GM12865 (cell line): Measurements from ENCODE around the gene GALR3.
A peak's percentile ranks its signal among the peaks of the same experiment; 100 is the strongest.
"Not testable (repeated sequence)": the region's sequence is repeated elsewhere in the genome, so short reads cannot be mapped to it uniquely, and the experiment has no call there.

Source experiments
- DNase-seq: peaks from one replicate; pipeline ENCODE4 v3.0.0; 2010; ENCODE audit warnings: low read depth
- H3K4me3 ChIP-seq: 2 replicates; pipeline ENCODE4 v1.5.1; 2011; ENCODE audit warnings: mild to moderate bottlenecking, low read depth, low read length, control low read depth
- TF ChIP-seq, protein P1 (sequence below): IDR thresholded peaks from 2 replicates; pipeline ENCODE4 v1.5.1; 2011; ENCODE audit warnings: low read length, control low read depth, low read depth, inconsistent platforms; ENCODE audit not compliant: insufficient read depth; ENCODE audit errors: missing control alignments

GALR3 gene

DNA sequence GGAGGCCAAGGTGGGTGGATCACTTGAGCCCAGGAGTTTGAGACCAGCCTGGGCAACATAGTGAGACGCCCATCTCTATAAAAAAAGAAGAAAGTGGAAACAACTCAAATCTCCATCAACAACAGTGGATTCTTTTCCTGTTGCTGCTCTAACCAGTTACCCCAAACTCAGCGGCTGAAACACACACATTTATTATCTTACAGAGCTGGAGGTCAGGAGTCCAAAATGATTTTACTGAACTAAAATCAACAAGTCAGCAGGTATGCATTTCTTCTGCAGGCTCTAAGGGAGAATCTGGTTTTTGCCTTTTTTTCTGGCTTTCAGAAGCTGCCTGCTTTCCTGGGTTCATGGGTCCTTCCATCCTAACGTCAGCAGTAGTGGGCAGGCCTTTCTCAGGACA, 27.1 kb upstream of the GALR3 start:
- TF ChIP-seq, protein P1, sequence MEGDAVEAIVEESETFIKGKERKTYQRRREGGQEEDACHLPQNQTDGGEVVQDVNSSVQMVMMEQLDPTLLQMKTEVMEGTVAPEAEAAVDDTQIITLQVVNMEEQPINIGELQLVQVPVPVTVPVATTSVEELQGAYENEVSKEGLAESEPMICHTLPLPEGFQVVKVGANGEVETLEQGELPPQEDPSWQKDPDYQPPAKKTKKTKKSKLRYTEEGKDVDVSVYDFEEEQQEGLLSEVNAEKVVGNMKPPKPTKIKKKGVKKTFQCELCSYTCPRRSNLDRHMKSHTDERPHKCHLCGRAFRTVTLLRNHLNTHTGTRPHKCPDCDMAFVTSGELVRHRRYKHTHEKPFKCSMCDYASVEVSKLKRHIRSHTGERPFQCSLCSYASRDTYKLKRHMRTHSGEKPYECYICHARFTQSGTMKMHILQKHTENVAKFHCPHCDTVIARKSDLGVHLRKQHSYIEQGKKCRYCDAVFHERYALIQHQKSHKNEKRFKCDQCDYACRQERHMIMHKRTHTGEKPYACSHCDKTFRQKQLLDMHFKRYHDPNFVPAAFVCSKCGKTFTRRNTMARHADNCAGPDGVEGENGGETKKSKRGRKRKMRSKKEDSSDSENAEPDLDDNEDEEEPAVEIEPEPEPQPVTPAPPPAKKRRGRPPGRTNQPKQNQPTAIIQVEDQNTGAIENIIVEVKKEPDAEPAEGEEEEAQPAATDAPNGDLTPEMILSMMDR = no peak
- no peak for DNase-seq
- no peak overlapping the region for H3K4me3 ChIP-seq

GRCh38 chr22:37797259-37797658, 25.9 kb upstream of the GALR3 start:
- DNase-seq, H3K4me3 ChIP-seq: not testable (repeated sequence)

GRCh38 chr22:37797874-37798500, 25.2 kb upstream of the GALR3 start:
- no peak overlapping the region for H3K4me3 ChIP-seq
- TF ChIP-seq, protein P1 = no peak
- peak; percentile 27 for DNase-seq

DNA sequence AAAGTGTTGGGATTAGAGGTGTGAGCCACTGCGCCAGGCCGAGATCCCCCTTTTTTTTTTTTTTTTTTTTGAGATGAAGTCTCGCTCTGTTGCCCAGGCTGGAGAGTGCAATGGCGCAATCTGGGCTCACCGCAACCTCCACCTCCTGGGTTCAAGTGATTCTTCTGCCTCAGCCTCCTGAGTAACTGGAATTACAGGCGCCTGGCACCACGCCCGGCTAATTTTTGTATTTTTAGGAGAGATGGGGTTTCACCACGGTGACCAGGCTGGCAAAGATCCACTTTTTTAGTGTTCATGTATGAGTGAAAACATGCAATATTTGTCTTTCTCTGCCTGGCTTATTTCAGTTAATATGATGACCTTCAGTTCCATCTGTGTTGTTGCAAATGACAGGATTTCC, 23.2 kb upstream of the GALR3 start:
- DNase-seq, H3K4me3 ChIP-seq: not testable (repeated sequence)

- DNase-seq = no peak
- peak overlapping the region; percentile 55 for H3K4me3 ChIP-seq
- TF ChIP-seq, protein P1 = no peak
These were observed 21.3 kb upstream of the GALR3 start for GRCh38 chr22:37801946-37802309.

DNA sequence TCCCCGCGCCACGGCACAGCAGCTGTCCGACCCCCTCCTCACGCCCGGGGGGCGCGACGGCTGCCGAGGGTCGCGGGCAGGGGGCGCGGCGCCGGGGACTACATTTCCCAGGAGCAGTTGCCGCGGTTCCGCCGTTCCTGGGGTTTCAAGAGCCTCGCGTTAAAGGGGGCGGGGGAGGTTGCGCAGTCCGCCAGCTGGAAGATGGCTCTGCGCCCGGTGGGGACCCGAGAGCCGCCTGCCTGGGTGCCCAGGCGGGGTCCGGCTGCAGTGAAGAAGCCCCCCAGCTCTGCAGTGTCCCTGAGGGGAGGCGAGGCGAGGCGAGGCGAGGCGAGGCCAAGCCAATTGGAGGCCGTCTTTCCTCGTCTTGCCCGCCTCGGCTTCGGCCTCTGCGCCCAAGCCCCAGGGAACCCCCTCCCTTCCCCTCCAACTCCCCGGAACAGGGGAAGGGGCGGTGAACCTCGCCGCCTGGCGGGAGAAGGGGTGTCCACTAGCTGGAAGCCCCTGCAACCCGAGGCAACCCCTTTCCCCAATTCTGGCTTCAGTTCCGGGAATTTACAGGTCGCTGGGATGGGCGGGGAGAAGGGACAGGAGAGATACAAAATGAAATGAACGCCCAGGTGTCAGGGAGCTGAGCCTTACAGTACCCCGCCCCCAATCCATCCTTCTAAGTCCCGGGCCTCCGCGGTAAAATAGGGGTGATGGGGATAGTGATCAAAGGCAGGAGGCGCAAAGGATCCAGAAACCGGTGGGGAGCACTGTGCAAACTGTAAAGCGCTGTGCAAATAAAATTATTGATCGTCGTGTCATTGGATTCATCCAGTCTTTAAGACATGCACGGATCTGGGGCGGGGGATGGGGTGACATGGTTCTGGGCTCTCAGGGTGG, 20.6 kb upstream of the GALR3 start:
- TF ChIP-seq, protein P1 = no peak
- DNase-seq = no peak
- peak overlapping the region; percentile 55 for H3K4me3 ChIP-seq

DNA sequence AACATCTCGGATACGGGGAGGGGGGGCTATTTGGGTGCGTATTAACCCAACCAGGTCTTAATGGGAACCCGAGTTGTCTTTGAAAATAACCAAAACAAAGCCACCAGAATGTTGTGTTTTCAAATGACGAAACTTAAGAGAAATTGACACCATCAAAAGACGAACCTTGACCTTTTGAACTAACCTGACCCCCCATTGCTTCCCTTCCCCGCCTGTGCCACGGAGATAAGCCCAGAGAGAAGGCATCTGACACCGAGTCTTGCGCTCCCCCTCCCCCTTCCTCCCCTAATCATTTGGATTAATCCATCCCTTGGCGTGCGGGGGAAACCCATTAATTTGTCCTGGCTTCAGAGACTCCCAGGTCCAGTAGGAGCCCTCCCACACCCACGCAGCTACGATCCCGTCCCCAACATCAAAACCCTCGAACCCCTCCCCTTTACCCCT, 20.0 kb upstream of the GALR3 start:
- no peak for DNase-seq
- peak overlapping the region; percentile 55; the same call in 1 of the 2 replicates for H3K4me3 ChIP-seq

More for the DNA sequence above, 20.0 kb upstream of the GALR3 start:
- TF ChIP-seq, protein P1 = no peak
